T-cell (primary cell): ENCODE data around the gene CCDC9B. TPM values are rescaled to one million over a fixed set of nuclear protein-coding genes. Genes with fewer than 3 reads are reported as not detected.

Experiments
- ATAC-seq, 4 experiments: fragments of 200-7000 bp in 3 of 4; fragments of 150-1000 bp in 1 of 4; cut with Tn5 transposase; replicated peaks in 1 of 4; 1 replicate in 3 of 4; 2 replicates in 1 of 4; pipeline ENCODE4 v1.10.0; 2021; ENCODE audit warnings: moderate library complexity in 3 of 4, mild to moderate bottlenecking in 2 of 4, moderate number of reproducible peaks in 1 of 4
- CTCF ChIA-PET, 2 donors: fragments of 300-600 bp; sonication (Branson Sonifier 250); formaldehyde crosslinking; loops; one replicate each; lab custom pipeline; 2022; ENCODE audit warnings: antibody characterized with exemption in 2 of 2; lab: Charles Lee
- POLR2A ChIA-PET, 2 donors: fragments of 300-600 bp; sonication (Branson Sonifier 250); formaldehyde crosslinking; loops; one replicate each; lab custom pipeline; 2022; ENCODE audit warnings: antibody characterized with exemption in 2 of 2; lab: Charles Lee
- DNase-seq, 35 experiments: peaks; one replicate each; pipeline versions ENCODE4 v3.0.0 to v3.0.0-alpha.2; 2013 to 2023
- H3K27ac ChIP-seq: one replicate; pipeline ENCODE4 v1.5.1; 2013; ENCODE audit warnings: low read length
- H3K27me3 ChIP-seq, 2 experiments: replicated peaks in 1 of 2; 1 replicate in 1 of 2; 2 replicates in 1 of 2; pipeline versions ENCODE4 v1.6.1 to v1.7.0; 2013; ENCODE audit warnings: low read length in 1 of 2, mixed read lengths in 1 of 2; ENCODE audit not compliant: control insufficient read depth in 2 of 2, insufficient read depth in 2 of 2; ENCODE audit errors: extremely low read depth in 1 of 2
- H3K36me3 ChIP-seq, 2 donors: 1 replicate in 1 of 2; 2 replicates in 1 of 2; pipeline versions ENCODE4 v1.6.1 to v1.7.0; 2013; ENCODE audit warnings: low read length in 1 of 2; ENCODE audit not compliant: control insufficient read depth in 2 of 2, insufficient read depth in 1 of 2; ENCODE audit errors: extremely low read depth in 1 of 2
- H3K4me1 ChIP-seq, 2 experiments: 1 replicate in 1 of 2; 2 replicates in 1 of 2; pipeline versions ENCODE4 v1.6.1 to v1.7.0; 2013; ENCODE audit warnings: low read length in 2 of 2, mixed read lengths in 1 of 2; ENCODE audit not compliant: insufficient read depth in 2 of 2, control insufficient read depth in 1 of 2; ENCODE audit errors: extremely low read depth in 1 of 2
- H3K4me3 ChIP-seq, 2 donors: 1 replicate in 1 of 2; 2 replicates in 1 of 2; pipeline versions ENCODE4 v1.5.1 to v1.7.0; 2013; ENCODE audit warnings: mild to moderate bottlenecking in 2 of 2, low read length in 1 of 2, moderate library complexity in 1 of 2; ENCODE audit not compliant: control insufficient read depth in 1 of 2; ENCODE audit errors: extremely low read depth in 1 of 2
- H3K9me3 ChIP-seq: 2 replicates; pipeline ENCODE4 v1.7.0; 2013
- H3K27ac Mint-ChIP-seq, 2 donors: one replicate each; pipeline ENCODE4 v1.8.0; 2020 to 2021; ENCODE audit warnings: mild to moderate bottlenecking in 2 of 2, mixed read lengths in 2 of 2
- H3K27me3 Mint-ChIP-seq, 2 donors: one replicate each; pipeline ENCODE4 v1.8.0; 2021 to 2022; ENCODE audit warnings: mixed read lengths in 2 of 2
- H3K36me3 Mint-ChIP-seq: one replicate; pipeline ENCODE4 v1.8.0; 2021; ENCODE audit warnings: mixed read lengths
- H3K4me1 Mint-ChIP-seq, 3 donors: one replicate each; pipeline ENCODE4 v1.8.0; 2020 to 2022; ENCODE audit warnings: mixed read lengths in 3 of 3, mild to moderate bottlenecking in 1 of 3
- H3K4me3 Mint-ChIP-seq, 3 donors: one replicate each; pipeline ENCODE4 v1.8.0; 2020 to 2022; ENCODE audit warnings: mild to moderate bottlenecking in 3 of 3, mixed read lengths in 3 of 3, moderate library complexity in 3 of 3
- H3K9me3 Mint-ChIP-seq, 3 donors: one replicate each; pipeline ENCODE4 v1.8.0; 2020 to 2022; ENCODE audit warnings: mixed read lengths in 3 of 3
- WGBS: methylation state at CpG from one replicate; pipeline ENCODE4 v1.1.5; 2013; ENCODE audit warnings: missing lambda C conversion rate; ENCODE audit not compliant: insufficient coverage; 5-methylcytosine and 5-hydroxymethylcytosine counted together
- total RNA-seq, 35 experiments: library from RNA in 6 of 35; stranded (reverse) in 6 of 35; fragments of 120-200 nt in 1 of 35; gene quantifications; one replicate each; pipeline versions ENCODE4 v1.2.1 to v1.2.4 and lab custom pipeline; 2013 to 2026

CCDC9B gene
- total RNA-seq, 5 donors from 2014 or later (not counting 1 experiment from before 2014, with no cell fraction given): 0.80 to 2.2 (median 1.7) TPM

DNA sequence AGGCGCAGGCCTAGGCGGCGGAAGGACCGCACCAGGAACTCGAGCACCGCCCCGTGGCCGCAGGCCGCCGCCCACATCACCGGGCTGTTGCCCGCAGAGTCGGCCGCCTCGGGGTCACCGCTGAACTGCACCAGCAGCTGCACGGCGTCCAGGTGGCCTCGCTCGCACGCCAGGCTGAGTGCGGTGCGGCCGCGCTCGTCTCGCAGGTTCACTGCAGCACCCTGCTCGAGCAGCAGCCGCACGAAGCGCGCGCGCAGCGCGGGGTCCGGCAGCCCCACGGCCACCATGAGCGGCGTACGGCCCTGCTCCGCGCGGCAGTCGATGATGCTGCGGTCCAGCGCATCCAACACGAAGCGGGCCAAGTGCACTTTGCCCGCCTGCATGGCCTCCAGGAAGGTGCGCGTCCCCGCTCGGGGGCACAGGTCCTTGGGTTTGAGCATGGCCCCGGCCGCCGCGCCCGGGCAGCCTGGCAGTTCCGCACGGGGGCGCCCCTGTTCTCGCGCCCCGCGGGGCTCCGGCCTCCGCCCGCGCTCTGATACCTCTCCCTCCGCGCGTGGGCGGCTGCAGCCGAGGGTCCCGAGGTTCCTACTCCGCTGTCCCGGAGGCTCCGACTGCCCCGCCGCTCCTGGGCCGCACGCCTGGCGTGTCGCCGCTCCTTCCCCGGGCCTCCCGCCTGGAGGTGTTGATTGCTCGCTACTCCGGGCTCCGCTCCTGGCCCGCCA, 58.4 kb downstream of the CCDC9B start:
- DNase-seq (peak in 30 of 35 experiments; percentile 11 to 69 (median 38)), ATAC-seq (peak; percentile 72 to 80 (median 76))
- Mint-ChIP-seq H3K4me1 (peaks cover 2 to 8% (median 4%) of the 10 kb centered on the region in 3 donors), H3K4me3 (peak overlapping the region; percentile 63 to 74 (median 65)), H3K27ac (no peak overlapping the region), H3K27me3 (peaks cover 7 to 32% of the 10 kb centered on the region in 2 donors), H3K9me3 (no peaks in the 10 kb centered on the region), H3K36me3 (no peaks in the 10 kb centered on the region)
- Histone ChIP-seq H3K36me3 (peaks cover 5 to 9% of the 10 kb centered on the region in 2 donors), H3K9me3 (no peaks in the 10 kb centered on the region), H3K4me3 (peak overlapping the region; percentile 47 to 77), H3K27ac (no peak overlapping the region), H3K27me3 (peaks cover 0 to 56% of the 10 kb centered on the region in 2 experiments), H3K4me1 (peaks cover 0 to 33% of the 10 kb centered on the region in 2 experiments)
- ChIA-PET CTCF (no interaction called here), POLR2A (no interaction called here)
- under 1% methylated on average over 92 of the region's 92 CpGs for WGBS

DNA sequence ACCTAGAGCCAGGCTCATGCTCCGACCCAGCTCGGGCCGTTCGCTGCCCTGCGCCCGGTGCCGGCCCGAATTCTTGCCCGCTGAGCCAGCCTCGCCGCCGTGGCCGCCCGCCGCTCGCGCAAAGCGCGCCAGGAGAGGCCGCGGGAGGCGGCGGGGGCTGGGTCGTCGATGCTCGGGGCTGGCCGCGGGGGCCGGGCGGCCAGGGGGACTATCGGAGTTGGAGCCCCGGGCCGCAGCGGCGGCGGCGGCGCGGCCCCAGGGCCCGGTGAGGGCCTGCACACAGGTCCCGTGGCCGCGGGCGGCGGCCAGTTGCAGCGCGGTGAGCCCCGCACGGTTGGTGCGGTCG, 59.0 kb downstream of the CCDC9B start:
- H3K4me1 Mint-ChIP-seq: peaks cover 4 to 8% (median 5%) of the 10 kb centered on the region in 3 donors
- 18% methylated on average over 50 of the region's 51 CpGs for WGBS
- H3K27me3 ChIP-seq: peaks cover 0 to 61% of the 10 kb centered on the region in 2 experiments
- no peak overlapping the region for H3K4me3 Mint-ChIP-seq
- peaks cover 7 to 36% of the 10 kb centered on the region in 2 donors for H3K27me3 Mint-ChIP-seq
- DNase-seq (no peak), ATAC-seq (no peak)
- H3K9me3 Mint-ChIP-seq: no peaks in the 10 kb centered on the region
- H3K4me3 ChIP-seq: peak overlapping the region in 1 of 2 donors; percentile 77
- POLR2A ChIA-PET: no interaction called here
- H3K36me3 Mint-ChIP-seq: no peaks in the 10 kb centered on the region
- H3K36me3 ChIP-seq: peaks cover 3% of the 10 kb centered on the region in 2 donors
- no peak overlapping the region for H3K27ac Mint-ChIP-seq
- CTCF ChIA-PET: no interaction called here
- peaks cover 0 to 34% of the 10 kb centered on the region in 2 experiments for H3K4me1 ChIP-seq
- H3K27ac ChIP-seq: no peak overlapping the region
- H3K9me3 ChIP-seq: no peaks in the 10 kb centered on the region

Other genes with a start within 250 kb of the CCDC9B start
- gene BMF, start 232.1 kb downstream of the CCDC9B start, total RNA-seq: 10 to 100 TPM in 3 of 5 donors, 1 to 10 TPM in 2; 6.6 to 46.7 (median 42.4) TPM
- 1 to 10 TPM in 4 of 5 donors, under 1 TPM in 1; 0.79 to 2.2 (median 1.9) TPM for gene BUB1B, start 179.9 kb downstream of the CCDC9B start, total RNA-seq
- 1 to 10 TPM in 2 of 5 donors, under 1 TPM in 1, not detected in 2; 0.28 to 2.1 (median 1.4) TPM for gene PAK6, start 101.9 kb downstream of the CCDC9B start, total RNA-seq
- gene ANKRD63, start 57.9 kb downstream of the CCDC9B start, total RNA-seq: under 1 TPM in 2 of 5 donors, not detected in 3; 0.23 to 0.38 TPM
- gene PLCB2, start 33.0 kb downstream of the CCDC9B start, total RNA-seq: 100 to 1,000 TPM; 242 to 293 (median 245) TPM
- gene INAFM2, start 17.2 kb downstream of the CCDC9B start, total RNA-seq: 10 to 100 TPM in 1 of 5 donors, 1 to 10 TPM in 4; 5.5 to 10.9 (median 6.4) TPM
- gene PHGR1, start 10.1 kb upstream of the CCDC9B start, total RNA-seq: under 1 TPM in 1 of 5 donors, not detected in 4; 0.70 TPM
- gene DISP2, start 17.3 kb upstream of the CCDC9B start, total RNA-seq: 1 to 10 TPM in 1 of 5 donors, under 1 TPM in 4; 0.03 to 1.4 (median 0.18) TPM
- gene KNSTRN, start 41.8 kb upstream of the CCDC9B start, total RNA-seq: 1 to 10 TPM; 3.8 to 8.0 (median 6.2) TPM
- 10 to 100 TPM; 52.3 to 89.8 (median 81.4) TPM for gene IVD, start 64.9 kb upstream of the CCDC9B start, total RNA-seq
- 10 to 100 TPM; 31.1 to 50.9 (median 48.1) TPM for gene BAHD1, start 100.0 kb upstream of the CCDC9B start, total RNA-seq
- gene CHST14, start 130.0 kb upstream of the CCDC9B start, total RNA-seq: 10 to 100 TPM in 2 of 5 donors, 1 to 10 TPM in 3; 5.8 to 13.3 (median 9.9) TPM
- gene CCDC32, start 224.1 kb upstream of the CCDC9B start, total RNA-seq: 10 to 100 TPM; 19.9 to 31.5 (median 27.2) TPM
- 10 to 100 TPM; 17.4 to 24.7 (median 18.9) TPM for gene RPUSD2, start 228.4 kb upstream of the CCDC9B start, total RNA-seq